Keratinocyte (primary cell): Measurements from ENCODE around the gene AKR1C2.
"Not testable (repeated sequence)": the region's sequence is repeated elsewhere in the genome, so short reads cannot be mapped to it uniquely, and the experiment has no call there.

Source experiments
- EZH2 ChIP-seq: IDR thresholded peaks from one replicate; pipeline ENCODE4 v1.6.1; 2012; ENCODE audit warnings: inconsistent platforms, mild to moderate bottlenecking, low read length, moderate library complexity
- TF ChIP-seq, protein P1 (sequence below), 3 experiments: IDR thresholded peaks in 1 of 3; conservative IDR thresholded peaks in 1 of 3; optimal IDR thresholded peaks in 1 of 3; 2 replicates in 2 of 3; 3 replicates in 1 of 3; pipeline versions ENCODE3 to v1.5.1; 2011; ENCODE audit warnings: low read length in 3 of 3, mild to moderate bottlenecking in 3 of 3, moderate library complexity in 2 of 3, control low read depth in 1 of 3, inconsistent platforms in 1 of 3; ENCODE audit not compliant: insufficient read depth in 2 of 3; ENCODE audit errors: extremely low read depth in 1 of 3

DNA sequence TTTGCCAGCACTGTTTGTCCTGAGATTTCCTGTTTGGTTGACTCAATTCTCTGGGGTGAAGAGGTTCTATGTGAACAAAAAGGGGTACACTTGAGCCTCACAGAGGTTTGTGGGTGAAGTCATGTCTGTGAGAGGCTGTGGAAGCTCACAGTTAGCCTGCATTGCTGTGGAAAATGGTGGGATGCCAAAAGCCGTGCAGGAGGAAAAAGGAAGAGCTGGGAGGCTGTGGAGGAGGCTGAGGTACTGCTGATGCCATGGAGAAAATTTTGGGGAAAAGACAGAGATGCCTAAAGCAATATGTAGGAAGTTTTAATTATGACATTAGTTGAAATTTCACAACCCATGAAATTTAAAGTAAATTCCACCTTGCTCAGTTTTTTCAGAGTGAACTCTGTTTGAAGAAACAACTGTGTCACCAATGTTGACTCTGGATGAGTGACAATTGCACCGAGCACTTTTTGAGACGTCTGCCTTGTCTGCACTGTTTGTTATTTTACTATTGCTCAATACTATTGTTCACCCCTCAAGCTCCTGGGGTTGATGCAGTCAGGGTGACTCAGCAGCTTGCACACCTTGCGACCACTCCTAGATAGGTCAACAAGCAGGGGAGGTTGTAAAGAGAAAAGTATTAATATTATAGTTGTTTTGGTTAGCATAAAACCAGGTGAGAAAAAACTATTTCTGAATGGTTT is 5.3 kb upstream of the AKR1C2 start:
- TF ChIP-seq, protein P1, sequence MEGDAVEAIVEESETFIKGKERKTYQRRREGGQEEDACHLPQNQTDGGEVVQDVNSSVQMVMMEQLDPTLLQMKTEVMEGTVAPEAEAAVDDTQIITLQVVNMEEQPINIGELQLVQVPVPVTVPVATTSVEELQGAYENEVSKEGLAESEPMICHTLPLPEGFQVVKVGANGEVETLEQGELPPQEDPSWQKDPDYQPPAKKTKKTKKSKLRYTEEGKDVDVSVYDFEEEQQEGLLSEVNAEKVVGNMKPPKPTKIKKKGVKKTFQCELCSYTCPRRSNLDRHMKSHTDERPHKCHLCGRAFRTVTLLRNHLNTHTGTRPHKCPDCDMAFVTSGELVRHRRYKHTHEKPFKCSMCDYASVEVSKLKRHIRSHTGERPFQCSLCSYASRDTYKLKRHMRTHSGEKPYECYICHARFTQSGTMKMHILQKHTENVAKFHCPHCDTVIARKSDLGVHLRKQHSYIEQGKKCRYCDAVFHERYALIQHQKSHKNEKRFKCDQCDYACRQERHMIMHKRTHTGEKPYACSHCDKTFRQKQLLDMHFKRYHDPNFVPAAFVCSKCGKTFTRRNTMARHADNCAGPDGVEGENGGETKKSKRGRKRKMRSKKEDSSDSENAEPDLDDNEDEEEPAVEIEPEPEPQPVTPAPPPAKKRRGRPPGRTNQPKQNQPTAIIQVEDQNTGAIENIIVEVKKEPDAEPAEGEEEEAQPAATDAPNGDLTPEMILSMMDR (optimal IDR thresholded peaks at IDR 0.05 in 1 of 3, IDR thresholded peaks at IDR 0.05 in 1 of 3, conservative IDR thresholded peaks at IDR 0.05 in 1 of 3; ENCODE audit: extremely low read depth in 1 of 3, insufficient read depth in 2 of 3, low read length in 3 of 3) = not testable (repeated sequence)
- not testable (repeated sequence) for TF ChIP-seq EZH2
